Measurements from ENCODE around the gene AKAP13. TPM values are rescaled to one million over a fixed set of nuclear protein-coding genes. Genes with fewer than 3 reads are reported as not detected.

Gene AKAP13
- total RNA-seq, 1 experiment from 2014 or later = 47.3 TPM

DNA sequence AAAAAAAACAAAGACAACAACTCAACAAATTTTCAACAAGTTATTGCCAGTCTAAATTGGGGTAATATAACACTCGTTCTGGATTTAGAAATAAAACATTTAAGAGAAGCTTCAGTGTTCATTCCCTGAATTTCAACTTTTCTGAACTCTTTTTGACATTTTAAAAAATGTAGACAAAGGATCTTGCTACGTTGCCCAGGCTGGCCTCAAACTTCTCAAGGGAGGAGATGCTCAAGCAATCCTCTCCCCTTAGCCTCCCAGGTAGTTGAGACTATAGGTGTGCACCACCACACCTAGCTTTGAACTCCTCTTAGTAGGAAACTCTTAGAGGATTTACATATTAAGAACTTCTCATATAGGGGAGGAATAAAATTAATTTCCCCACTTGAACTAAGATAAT lies 91.9 kb downstream of the AKAP13 start:
- no peak overlapping the region for H2AK5ac ChIP-seq (ENCODE audit: insufficient read length, low read length)
- no peak overlapping the region for H2BK120ac ChIP-seq (ENCODE audit: low read depth, low read length, poor library complexity, severe bottlenecking)
- no peak overlapping the region for H4K8ac ChIP-seq (replicated peaks; ENCODE audit: insufficient read length, low read depth, low read length)
- H3K79me1 ChIP-seq (ENCODE audit: insufficient read depth, low read depth, low read length, poor library complexity, severe bottlenecking) = peaks cover 3% of the 10 kb centered on the region
- no peak overlapping the region for H3K9ac ChIP-seq (ENCODE audit: extremely low read depth, insufficient read length, low read length)
- H2BK5ac ChIP-seq (ENCODE audit: insufficient read length, low read length) = no peak overlapping the region
- no CpG with 5 or more reads among the region's 2 CpGs for WGBS (ENCODE audit: extremely low coverage, insufficient read length, low lambda C conversion rate)
- H3K14ac ChIP-seq (ENCODE audit: insufficient read depth, low read length) = no peak overlapping the region
- H2AFZ ChIP-seq (ENCODE audit: low read length) = no peak overlapping the region
- no peak overlapping the region for H4K91ac ChIP-seq (ENCODE audit: insufficient read length, low read depth, low read length)
- H3K27ac ChIP-seq (ENCODE audit: insufficient read length, low read depth, low read length) = no peak overlapping the region
- no peaks in the 10 kb centered on the region for H3K23me2 ChIP-seq (ENCODE audit: insufficient read length, low read depth, low read length, poor library complexity, severe bottlenecking)
- H3K4me2 ChIP-seq (ENCODE audit: insufficient read depth, insufficient read length, low read length) = no peak overlapping the region
- H3K4ac ChIP-seq (ENCODE audit: low read depth, low read length) = no peak overlapping the region
- H3K27me3 ChIP-seq (ENCODE audit: insufficient read depth, low read length) = no peaks in the 10 kb centered on the region
- no peak overlapping the region for H2BK15ac ChIP-seq (ENCODE audit: low read depth, low read length)
- H3K9me3 ChIP-seq (ENCODE audit: control insufficient read depth, low read depth, low read length) = no peaks in the 10 kb centered on the region
- no peaks in the 10 kb centered on the region for H3K27me3 Mint-ChIP-seq (ENCODE audit: low read depth)
- no peak overlapping the region for H3K27ac Mint-ChIP-seq
- H3K4me1 Mint-ChIP-seq = peaks cover 32 to 36% of the 10 kb centered on the region in 2 experiments
- no peak overlapping the region for H3K23ac ChIP-seq (ENCODE audit: insufficient read length, low read depth, low read length)
- no peak overlapping the region for H3T11ph ChIP-seq (ENCODE audit: low read length)
- H2BK20ac ChIP-seq (ENCODE audit: low read depth, low read length, poor library complexity, severe bottlenecking) = no peak overlapping the region
- H3K4me3 Mint-ChIP-seq = no peak overlapping the region
- H4K20me1 ChIP-seq (ENCODE audit: control insufficient read depth, insufficient read depth, insufficient read length) = no peaks in the 10 kb centered on the region
- peaks cover 4% of the 10 kb centered on the region; the same call in 1 of the 2 replicates for H3K79me2 ChIP-seq (ENCODE audit: insufficient read depth, low read length)
- TF ChIP-seq, protein P1, sequence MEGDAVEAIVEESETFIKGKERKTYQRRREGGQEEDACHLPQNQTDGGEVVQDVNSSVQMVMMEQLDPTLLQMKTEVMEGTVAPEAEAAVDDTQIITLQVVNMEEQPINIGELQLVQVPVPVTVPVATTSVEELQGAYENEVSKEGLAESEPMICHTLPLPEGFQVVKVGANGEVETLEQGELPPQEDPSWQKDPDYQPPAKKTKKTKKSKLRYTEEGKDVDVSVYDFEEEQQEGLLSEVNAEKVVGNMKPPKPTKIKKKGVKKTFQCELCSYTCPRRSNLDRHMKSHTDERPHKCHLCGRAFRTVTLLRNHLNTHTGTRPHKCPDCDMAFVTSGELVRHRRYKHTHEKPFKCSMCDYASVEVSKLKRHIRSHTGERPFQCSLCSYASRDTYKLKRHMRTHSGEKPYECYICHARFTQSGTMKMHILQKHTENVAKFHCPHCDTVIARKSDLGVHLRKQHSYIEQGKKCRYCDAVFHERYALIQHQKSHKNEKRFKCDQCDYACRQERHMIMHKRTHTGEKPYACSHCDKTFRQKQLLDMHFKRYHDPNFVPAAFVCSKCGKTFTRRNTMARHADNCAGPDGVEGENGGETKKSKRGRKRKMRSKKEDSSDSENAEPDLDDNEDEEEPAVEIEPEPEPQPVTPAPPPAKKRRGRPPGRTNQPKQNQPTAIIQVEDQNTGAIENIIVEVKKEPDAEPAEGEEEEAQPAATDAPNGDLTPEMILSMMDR (conservative IDR thresholded peaks at IDR 0.05) = no peak
- H2BK12ac ChIP-seq (ENCODE audit: insufficient read length, low read depth, low read length) = no peak overlapping the region
- H3K36me3 Mint-ChIP-seq (ENCODE audit: insufficient read depth in 1 of 3, low read depth in 3 of 3) = no peaks in the 10 kb centered on the region
- H3K18ac ChIP-seq (ENCODE audit: insufficient read length, low read depth, low read length) = no peak overlapping the region
- H3K4me1 ChIP-seq (ENCODE audit: insufficient read depth, low read length) = peaks cover 3% of the 10 kb centered on the region; the same call in 1 of the 2 replicates
- H3K56ac ChIP-seq (ENCODE audit: insufficient read length, low read depth, low read length) = no peak overlapping the region
- DNase-seq = no peak
- H3K9me3 Mint-ChIP-seq = no peaks in the 10 kb centered on the region
- no peak overlapping the region for H4K5ac ChIP-seq (ENCODE audit: insufficient read length, low read depth, low read length)
